OCI-LY1 (cell line): ENCODE measurements around the gene CSTB.

Experiments used
- H2AFZ ChIP-seq: fragments of 200-600 bp; sonication (generic), shearing (Covaris generic); 2 replicates; pipeline ENCODE4 v1.6.0; 2014; ENCODE audit warnings: antibody characterized with exemption, mild to moderate bottlenecking, low read length
- H3F3A ChIP-seq: fragments of 200-600 bp; sonication (generic), shearing (Covaris generic); 2 replicates; pipeline ENCODE4 v1.6.0; 2014; ENCODE audit warnings: mild to moderate bottlenecking, antibody characterized with exemption, low read length, moderate library complexity; ENCODE audit not compliant: insufficient read depth
- H3K27ac ChIP-seq: fragments of 200-600 bp; sonication (generic); 2 replicates; pipeline ENCODE4 v1.5.1; 2014; ENCODE audit warnings: low read length, mixed run types, mild to moderate bottlenecking, low read depth; ENCODE audit not compliant: poor library complexity, severe bottlenecking
- H3K27me3 ChIP-seq: fragments of 200-600 bp; sonication (generic); 2 replicates; pipeline ENCODE4 v1.6.0; 2014; ENCODE audit warnings: antibody characterized with exemption, mild to moderate bottlenecking, low read length, moderate library complexity; ENCODE audit not compliant: insufficient read depth
- H3K36me3 ChIP-seq: fragments of 200-600 bp; sonication (generic); 2 replicates; pipeline ENCODE4 v1.6.1; 2014; ENCODE audit warnings: mild to moderate bottlenecking, antibody characterized with exemption, low read length, moderate library complexity, mixed read lengths; ENCODE audit not compliant: insufficient read depth
- H3K4me1 ChIP-seq: fragments of 200-600 bp; sonication (generic); 2 replicates; pipeline ENCODE4 v1.5.1; 2014; ENCODE audit warnings: mild to moderate bottlenecking, low read length, moderate library complexity; ENCODE audit not compliant: insufficient read depth, severe bottlenecking
- H3K4me2 ChIP-seq: fragments of 200-600 bp; sonication (generic), shearing (Covaris generic); 2 replicates; pipeline ENCODE4 v1.6.1; 2014; ENCODE audit warnings: low read length
- H3K4me3 ChIP-seq: fragments of 200-600 bp; sonication (generic); 2 replicates; pipeline ENCODE4 v1.5.1; 2014; ENCODE audit warnings: low read length, low read depth, mild to moderate bottlenecking, mixed read lengths; ENCODE audit not compliant: poor library complexity, severe bottlenecking
- H3K79me2 ChIP-seq: fragments of 200-600 bp; shearing (Covaris generic); 2 replicates; pipeline ENCODE4 v1.6.1; 2016; ENCODE audit warnings: mixed run types, low read length, mixed read lengths; ENCODE audit not compliant: insufficient read depth
- H3K9ac ChIP-seq: fragments of 200-600 bp; sonication (generic), shearing (Covaris generic); 2 replicates; pipeline ENCODE4 v1.6.1; 2014; ENCODE audit warnings: mild to moderate bottlenecking, low read length, mixed read lengths
- H3K9me2 ChIP-seq: fragments of 200-600 bp; sonication (generic), shearing (Covaris generic); 2 replicates; pipeline ENCODE4 v1.6.1; 2014; ENCODE audit warnings: low read depth, mild to moderate bottlenecking, low read length, mixed read lengths
- H3K9me3 ChIP-seq: fragments of 200-600 bp; shearing (Covaris generic); 2 replicates; pipeline ENCODE4 v1.6.1; 2014; ENCODE audit warnings: low read length, mixed read lengths
- H4K20me1 ChIP-seq: fragments of 200-600 bp; sonication (generic), shearing (Covaris generic); 2 replicates; pipeline ENCODE4 v1.6.0; 2016; ENCODE audit warnings: mild to moderate bottlenecking, low read length; ENCODE audit not compliant: insufficient read depth
- EZH2 ChIP-seq: fragments of 200-600 bp; sonication (generic), shearing (Covaris generic); IDR thresholded peaks from 2 replicates; pipeline ENCODE4 v1.8.0; 2017; ENCODE audit warnings: borderline replicate concordance, mixed run types, mild to moderate bottlenecking, antibody characterized with exemption, low read length, moderate library complexity, mixed read lengths
- TF ChIP-seq, protein P1 (sequence below): fragments of 200-600 bp; sonication (generic), shearing (Covaris generic); IDR thresholded peaks from 2 replicates; pipeline ENCODE4 v1.5.1; 2017; ENCODE audit warnings: mild to moderate bottlenecking, antibody characterized with exemption, low read length, moderate library complexity, mixed read lengths

CSTB gene

DNA sequence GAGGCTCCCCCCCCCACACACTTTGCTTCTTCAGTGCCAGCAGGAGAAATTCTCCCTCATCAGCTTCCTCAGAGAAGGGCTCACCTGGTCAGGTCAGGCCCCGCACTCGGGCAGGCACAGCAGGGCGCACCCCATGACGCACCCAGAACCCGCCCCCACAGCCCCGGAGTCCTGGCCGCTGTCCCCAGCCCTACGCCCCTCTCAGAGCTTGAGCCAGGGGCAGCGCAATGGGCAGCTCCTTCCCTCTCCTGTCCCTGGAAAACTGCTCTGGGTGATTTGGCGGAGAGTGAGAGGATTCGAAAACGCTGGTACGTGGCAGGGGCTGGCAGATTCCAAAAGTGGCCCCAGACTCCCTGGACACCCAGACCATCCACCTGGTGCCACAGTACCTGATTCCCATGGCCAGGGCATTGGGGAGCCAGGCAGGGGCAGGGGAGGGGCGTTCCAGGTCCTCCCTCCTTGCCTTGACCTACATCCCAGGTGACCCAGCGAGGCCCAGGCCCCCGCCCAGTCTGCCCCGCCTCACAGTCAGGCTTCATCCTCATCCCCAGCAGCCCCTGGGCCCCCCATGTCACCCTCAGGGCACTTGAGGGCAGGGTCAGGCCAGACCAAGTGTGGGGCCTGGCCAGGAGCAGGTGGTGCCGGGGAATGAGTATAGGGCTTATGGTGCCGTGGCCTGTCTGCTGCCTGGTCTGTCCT, 37.0 kb upstream of the CSTB start:
- H3K4me2 ChIP-seq = no peak overlapping the region
- no peaks in the 10 kb centered on the region for H3K9me3 ChIP-seq
- H3K27me3 ChIP-seq = no peaks in the 10 kb centered on the region
- no peak overlapping the region for H3K27ac ChIP-seq
- H4K20me1 ChIP-seq = no peaks in the 10 kb centered on the region
- no peak for TF ChIP-seq EZH2
- TF ChIP-seq, protein P1, sequence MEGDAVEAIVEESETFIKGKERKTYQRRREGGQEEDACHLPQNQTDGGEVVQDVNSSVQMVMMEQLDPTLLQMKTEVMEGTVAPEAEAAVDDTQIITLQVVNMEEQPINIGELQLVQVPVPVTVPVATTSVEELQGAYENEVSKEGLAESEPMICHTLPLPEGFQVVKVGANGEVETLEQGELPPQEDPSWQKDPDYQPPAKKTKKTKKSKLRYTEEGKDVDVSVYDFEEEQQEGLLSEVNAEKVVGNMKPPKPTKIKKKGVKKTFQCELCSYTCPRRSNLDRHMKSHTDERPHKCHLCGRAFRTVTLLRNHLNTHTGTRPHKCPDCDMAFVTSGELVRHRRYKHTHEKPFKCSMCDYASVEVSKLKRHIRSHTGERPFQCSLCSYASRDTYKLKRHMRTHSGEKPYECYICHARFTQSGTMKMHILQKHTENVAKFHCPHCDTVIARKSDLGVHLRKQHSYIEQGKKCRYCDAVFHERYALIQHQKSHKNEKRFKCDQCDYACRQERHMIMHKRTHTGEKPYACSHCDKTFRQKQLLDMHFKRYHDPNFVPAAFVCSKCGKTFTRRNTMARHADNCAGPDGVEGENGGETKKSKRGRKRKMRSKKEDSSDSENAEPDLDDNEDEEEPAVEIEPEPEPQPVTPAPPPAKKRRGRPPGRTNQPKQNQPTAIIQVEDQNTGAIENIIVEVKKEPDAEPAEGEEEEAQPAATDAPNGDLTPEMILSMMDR = no peak
- no peaks in the 10 kb centered on the region for H3K36me3 ChIP-seq
- H3K79me2 ChIP-seq = no peaks in the 10 kb centered on the region
- no peak overlapping the region for H3K9ac ChIP-seq
- H2AFZ ChIP-seq = no peak overlapping the region
- no peaks in the 10 kb centered on the region for H3F3A ChIP-seq
- no peak overlapping the region for H3K4me3 ChIP-seq
- H3K4me1 ChIP-seq = peaks cover 60% of the 10 kb centered on the region
- no peaks in the 10 kb centered on the region for H3K9me2 ChIP-seq

DNA sequence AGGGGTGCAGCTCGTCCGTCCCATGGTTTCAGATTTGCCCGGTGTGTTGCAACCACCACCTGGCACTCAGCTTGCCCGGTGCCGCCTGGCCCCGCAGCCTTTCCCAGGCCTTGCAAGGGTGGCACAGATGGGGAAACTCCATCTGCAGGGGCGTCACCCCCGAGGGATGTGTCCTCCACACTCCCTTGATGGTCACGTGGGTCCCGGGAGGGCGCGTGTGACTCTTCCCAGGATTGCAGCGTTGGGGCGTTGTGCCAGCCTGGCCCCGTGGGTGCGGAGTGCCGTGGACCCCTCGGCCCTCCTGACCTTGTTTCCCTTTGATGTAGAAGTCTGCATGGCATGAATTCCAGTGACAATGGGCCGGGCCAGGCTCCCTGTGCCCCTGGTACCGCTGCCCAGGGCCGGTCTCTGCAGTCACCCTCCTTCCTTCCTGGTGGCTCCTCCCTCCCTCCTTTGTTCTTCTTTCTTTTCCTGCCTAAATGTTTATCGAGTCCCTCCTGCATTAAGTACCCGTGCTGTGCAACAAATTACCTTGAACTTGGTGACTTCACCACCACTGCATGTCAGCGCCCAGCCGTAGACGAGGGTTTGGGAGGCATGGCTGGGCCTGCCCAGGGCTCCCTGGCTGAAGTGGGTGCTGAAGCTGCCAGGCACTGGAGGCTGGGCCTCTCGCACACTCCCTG, 36.2 kb upstream of the CSTB start:
- no peak overlapping the region for H3K4me3 ChIP-seq
- H3K4me1 ChIP-seq = peaks cover 61% of the 10 kb centered on the region
- no peaks in the 10 kb centered on the region for H4K20me1 ChIP-seq
- H3K36me3 ChIP-seq = no peaks in the 10 kb centered on the region
- H3K27ac ChIP-seq = no peak overlapping the region
- TF ChIP-seq EZH2 = no peak
- TF ChIP-seq, protein P1 = no peak
- no peaks in the 10 kb centered on the region for H3K9me3 ChIP-seq
- H3K27me3 ChIP-seq = no peaks in the 10 kb centered on the region
- no peaks in the 10 kb centered on the region for H3K9me2 ChIP-seq
- H3F3A ChIP-seq = no peaks in the 10 kb centered on the region
- H3K9ac ChIP-seq = no peak overlapping the region
- no peak overlapping the region for H2AFZ ChIP-seq
- H3K4me2 ChIP-seq = no peak overlapping the region; the same call in 1 of the 2 replicates
- H3K79me2 ChIP-seq = no peaks in the 10 kb centered on the region

DNA sequence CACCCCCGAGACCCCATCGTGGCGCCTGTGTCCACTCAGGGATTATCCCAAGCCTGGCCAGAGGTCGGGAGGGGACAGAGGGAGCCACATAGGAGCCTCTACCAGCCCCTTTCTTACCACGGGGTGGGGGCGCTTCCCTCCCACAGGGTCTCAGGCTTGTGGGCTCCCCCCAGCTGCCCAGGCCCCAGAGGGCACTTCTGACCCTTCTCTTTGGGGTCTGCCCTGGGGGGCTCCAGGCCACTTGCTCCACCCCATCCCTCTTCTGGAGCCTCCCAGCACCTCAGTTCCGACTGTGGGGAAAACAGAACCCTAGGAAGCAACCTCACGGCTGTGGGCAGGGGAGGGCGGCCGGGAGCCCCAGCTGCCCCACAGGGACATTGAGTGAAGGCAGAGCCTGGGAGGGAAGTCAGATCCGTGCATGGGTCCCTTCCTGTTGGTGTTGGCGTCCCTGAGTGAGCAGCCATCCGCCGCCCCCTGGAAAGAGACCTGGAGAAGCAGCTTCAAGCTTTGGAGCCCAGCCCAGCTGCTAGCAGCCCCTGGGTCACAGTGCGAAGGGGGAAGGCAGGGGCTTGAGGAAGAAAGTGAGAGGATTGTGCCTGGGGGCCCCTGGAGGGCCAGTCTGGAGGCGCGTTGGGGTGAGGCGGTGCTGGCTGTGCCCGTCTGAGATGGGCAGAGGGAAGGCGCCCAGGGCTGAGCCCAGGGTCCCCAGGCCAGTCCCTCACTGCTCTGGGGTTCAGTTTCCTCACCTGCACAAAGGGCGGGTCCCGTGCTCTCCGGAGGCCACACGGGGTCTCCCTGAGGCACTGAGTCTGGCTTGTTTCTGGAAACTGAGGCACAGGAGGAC, 35.4 kb upstream of the CSTB start:
- H3K4me2 ChIP-seq = no peak overlapping the region; the same call in 1 of the 2 replicates
- H4K20me1 ChIP-seq = no peaks in the 10 kb centered on the region
- H3K9ac ChIP-seq = no peak overlapping the region
- H3K9me2 ChIP-seq = no peaks in the 10 kb centered on the region
- peaks cover 61% of the 10 kb centered on the region for H3K4me1 ChIP-seq
- no peaks in the 10 kb centered on the region for H3F3A ChIP-seq
- H3K27ac ChIP-seq = no peak overlapping the region
- H3K27me3 ChIP-seq = no peaks in the 10 kb centered on the region
- H2AFZ ChIP-seq = no peak overlapping the region
- H3K36me3 ChIP-seq = peaks cover 3% of the 10 kb centered on the region; the same call in 1 of the 2 replicates
- H3K9me3 ChIP-seq = no peaks in the 10 kb centered on the region
- TF ChIP-seq, protein P1 = no peak
- no peak for TF ChIP-seq EZH2
- no peak overlapping the region for H3K4me3 ChIP-seq
- no peaks in the 10 kb centered on the region for H3K79me2 ChIP-seq
